Ishikawa (cell line): ENCODE data around the gene ANO4.

Experiments
- CEBPB ChIP-seq: IDR thresholded peaks from 2 replicates; pipeline ENCODE4 v1.6.1; 2012
- CREB1 ChIP-seq: IDR thresholded peaks from 2 replicates; pipeline ENCODE4 v1.6.1; 2012; ENCODE audit warnings: low read depth
- EGR1 ChIP-seq: IDR thresholded peaks from 2 replicates; pipeline ENCODE4 v1.6.1; 2012
- EP300 ChIP-seq: IDR thresholded peaks from 2 replicates; pipeline ENCODE4 v1.6.1; 2012; ENCODE audit warnings: borderline replicate concordance
- FOXM1 ChIP-seq: IDR thresholded peaks from 2 replicates; pipeline ENCODE4 v1.6.1; 2012; ENCODE audit warnings: low read depth, borderline replicate concordance
- MAX ChIP-seq: IDR thresholded peaks from 2 replicates; pipeline ENCODE4 v1.6.1; 2012
- NFIC ChIP-seq: IDR thresholded peaks from 2 replicates; pipeline ENCODE4 v1.6.1; 2012
- RAD21 ChIP-seq: IDR thresholded peaks from 2 replicates; pipeline ENCODE4 v1.6.1; 2012; ENCODE audit warnings: low read depth
- REST ChIP-seq: IDR thresholded peaks from 2 replicates; pipeline ENCODE4 v1.6.1; 2012; ENCODE audit warnings: low read depth, mild to moderate bottlenecking
- TAF1 ChIP-seq: IDR thresholded peaks from 2 replicates; pipeline ENCODE4 v1.6.1; 2012; ENCODE audit warnings: low read depth, mild to moderate bottlenecking
- TCF12 ChIP-seq: IDR thresholded peaks from 2 replicates; pipeline ENCODE4 v1.6.1; 2012; ENCODE audit warnings: low read depth
- TEAD4 ChIP-seq: IDR thresholded peaks from 2 replicates; pipeline ENCODE4 v1.6.1; 2012
- USF1 ChIP-seq: IDR thresholded peaks from 2 replicates; pipeline ENCODE4 v1.6.1; 2012
- YY1 ChIP-seq: IDR thresholded peaks from 2 replicates; pipeline ENCODE4 v1.6.1; 2012; ENCODE audit warnings: low read depth
- ZBTB7A ChIP-seq: IDR thresholded peaks from 2 replicates; pipeline ENCODE4 v1.6.1; 2012; ENCODE audit warnings: low read depth

ANO4 gene

GRCh38 chr12:101051151-101051550 is 256.6 kb downstream of the ANO4 start:
- TF ChIP-seq TAF1, result no peak

- TF ChIP-seq CEBPB (no peak), CREB1 (no peak), EGR1 (no peak), NFIC (peak; percentile 21; the same call in 1 of the 2 replicates)
Measured at GRCh38 chr12:101051901-101052550, 257.4 kb downstream of the ANO4 start.

GRCh38 chr12:101053203-101053602 is 258.6 kb downstream of the ANO4 start:
- no peak for TF ChIP-seq RAD21
- TF ChIP-seq TCF12, result no peak
- TF ChIP-seq EP300, result no peak
- no peak for TF ChIP-seq YY1
- no peak for TF ChIP-seq CREB1
- no peak for TF ChIP-seq REST
- no peak for TF ChIP-seq MAX
- no peak for TF ChIP-seq ZBTB7A
- no peak for TF ChIP-seq FOXM1
- no peak for TF ChIP-seq TEAD4
- TF ChIP-seq CEBPB, result no peak
- no peak for TF ChIP-seq USF1
- TF ChIP-seq TAF1, result no peak
- no peak for TF ChIP-seq NFIC
- TF ChIP-seq EGR1, result no peak

- TF ChIP-seq RAD21 (no peak), NFIC (no peak), ZBTB7A (no peak), TEAD4 (no peak), YY1 (no peak), MAX (no peak), EP300 (no peak), CEBPB (no peak), EGR1 (no peak), TAF1 (no peak), CREB1 (no peak), REST (no peak), USF1 (no peak), FOXM1 (no peak), TCF12 (no peak)
Measured at GRCh38 chr12:101055940-101056339, 261.4 kb downstream of the ANO4 start.

GRCh38 chr12:101064721-101065120 is 270.1 kb downstream of the ANO4 start:
- no peak for TF ChIP-seq TCF12
- TF ChIP-seq EP300, result no peak
- no peak for TF ChIP-seq RAD21
- TF ChIP-seq CREB1, result no peak
- TF ChIP-seq ZBTB7A, result no peak
- TF ChIP-seq USF1, result no peak
- TF ChIP-seq TEAD4, result no peak
- TF ChIP-seq YY1, result no peak
- TF ChIP-seq EGR1, result no peak
- TF ChIP-seq TAF1, result no peak
- no peak for TF ChIP-seq NFIC
- TF ChIP-seq MAX, result no peak
- no peak for TF ChIP-seq REST
